NCI-H1417 (cell line): ENCODE measurements around the gene KCNS3.

ENCODE experiments used
- DNase-seq, 3 experiments: peaks; one replicate each; lab custom pipeline; 2025; lab: John Stamatoyannopoulos, UW

Gene KCNS3, protein sequence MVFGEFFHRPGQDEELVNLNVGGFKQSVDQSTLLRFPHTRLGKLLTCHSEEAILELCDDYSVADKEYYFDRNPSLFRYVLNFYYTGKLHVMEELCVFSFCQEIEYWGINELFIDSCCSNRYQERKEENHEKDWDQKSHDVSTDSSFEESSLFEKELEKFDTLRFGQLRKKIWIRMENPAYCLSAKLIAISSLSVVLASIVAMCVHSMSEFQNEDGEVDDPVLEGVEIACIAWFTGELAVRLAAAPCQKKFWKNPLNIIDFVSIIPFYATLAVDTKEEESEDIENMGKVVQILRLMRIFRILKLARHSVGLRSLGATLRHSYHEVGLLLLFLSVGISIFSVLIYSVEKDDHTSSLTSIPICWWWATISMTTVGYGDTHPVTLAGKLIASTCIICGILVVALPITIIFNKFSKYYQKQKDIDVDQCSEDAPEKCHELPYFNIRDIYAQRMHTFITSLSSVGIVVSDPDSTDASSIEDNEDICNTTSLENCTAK

DNA sequence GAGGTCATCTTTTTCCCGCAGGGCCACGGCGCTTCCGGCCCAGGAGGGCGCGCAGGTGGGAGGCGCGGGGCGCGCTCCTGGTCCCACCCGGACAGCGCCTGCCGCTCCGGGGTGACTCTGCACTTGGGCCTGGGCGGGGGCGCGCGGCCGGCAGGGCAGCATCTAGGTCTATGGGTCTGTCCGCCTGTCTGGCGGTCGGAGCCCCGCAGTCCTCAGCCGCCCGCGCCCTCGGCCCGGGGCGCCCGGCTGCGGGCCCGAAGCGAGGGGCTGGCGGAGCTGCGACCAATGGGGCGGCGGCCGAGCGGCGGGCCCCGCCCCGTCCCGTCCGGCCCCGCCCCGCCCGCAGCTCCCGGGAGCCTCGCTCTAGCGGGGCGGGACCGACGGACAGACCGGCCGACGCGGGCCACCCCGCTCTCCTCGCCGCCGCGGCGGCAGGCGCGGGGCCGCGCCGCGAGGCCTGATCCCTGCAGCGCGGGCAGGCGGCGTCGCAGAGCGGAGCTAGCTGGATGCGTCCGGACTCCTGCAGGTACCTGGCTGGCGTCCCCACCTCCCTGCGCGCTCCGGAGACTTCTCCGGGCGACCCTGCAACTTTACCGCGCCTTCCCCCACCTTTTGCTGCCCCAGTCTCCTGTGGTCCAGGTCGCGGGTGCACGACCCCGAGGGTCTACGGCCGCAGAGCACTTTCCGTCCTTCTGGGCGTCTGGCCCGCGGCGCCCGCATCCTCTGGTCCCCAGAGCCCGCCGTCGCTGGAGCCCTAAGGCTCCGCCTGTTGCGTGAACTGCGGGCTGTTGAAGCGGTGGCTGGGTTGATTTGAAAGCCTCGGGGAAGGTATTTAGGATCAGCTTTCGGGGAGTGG lies at the start of gene KCNS3:
KCNS3 (plus strand) TSS at position 387 of the 856 bp plus-strand sequence. CDS start 52,342 bp downstream, outside the sequence.
- peak; percentile 26 to 57 (median 53) for DNase-seq

DNA sequence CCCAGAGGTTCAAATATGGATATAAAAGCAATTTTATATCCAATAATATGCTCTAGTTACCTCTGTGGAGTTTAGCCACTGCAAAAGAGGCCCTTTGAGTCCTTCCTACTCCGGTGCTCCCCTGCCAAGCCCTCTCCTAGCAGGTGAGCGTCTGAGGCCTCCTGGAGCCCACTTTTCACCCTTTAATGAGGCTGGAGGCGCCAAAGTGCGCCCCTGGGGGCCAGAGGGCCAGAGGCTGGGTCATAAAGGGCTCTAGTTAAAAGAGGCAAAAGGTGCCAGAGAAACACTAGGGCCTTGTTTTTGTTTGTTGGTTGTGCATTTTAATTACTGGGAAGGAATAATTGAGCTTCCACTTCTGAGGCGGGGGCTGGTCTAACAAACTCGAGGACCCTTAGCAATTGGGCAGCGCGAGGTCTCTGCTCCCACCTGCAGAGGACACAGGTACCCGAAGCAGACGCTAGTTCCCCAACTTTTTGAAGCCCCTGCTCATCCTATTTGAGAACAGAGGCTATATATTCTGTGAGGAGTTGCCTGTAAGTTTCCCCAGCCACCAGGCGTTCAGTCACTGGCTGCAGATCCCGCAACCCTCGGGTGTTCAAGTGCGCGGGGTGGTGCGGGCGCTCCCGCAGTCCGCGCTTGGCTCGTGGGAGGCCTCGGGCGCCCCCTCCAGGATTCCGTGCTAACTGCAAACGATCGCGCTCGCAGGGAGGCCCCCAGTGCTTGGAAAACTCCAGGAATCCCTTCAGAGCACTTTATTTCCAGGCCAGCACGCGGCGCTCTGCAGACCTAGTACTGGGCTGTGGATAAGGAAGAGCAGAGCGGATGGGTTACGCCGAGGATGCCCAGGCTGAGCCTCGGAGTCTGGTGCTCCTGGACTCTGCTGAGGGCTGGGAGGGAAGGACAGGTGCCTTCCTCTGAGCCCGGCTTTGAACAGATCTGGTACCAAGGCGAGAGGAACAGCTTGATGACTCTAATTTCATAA lies 48.1 kb upstream of the KCNS3 start:
- DNase-seq: peak in 1 of 3 experiments; percentile 34

DNA sequence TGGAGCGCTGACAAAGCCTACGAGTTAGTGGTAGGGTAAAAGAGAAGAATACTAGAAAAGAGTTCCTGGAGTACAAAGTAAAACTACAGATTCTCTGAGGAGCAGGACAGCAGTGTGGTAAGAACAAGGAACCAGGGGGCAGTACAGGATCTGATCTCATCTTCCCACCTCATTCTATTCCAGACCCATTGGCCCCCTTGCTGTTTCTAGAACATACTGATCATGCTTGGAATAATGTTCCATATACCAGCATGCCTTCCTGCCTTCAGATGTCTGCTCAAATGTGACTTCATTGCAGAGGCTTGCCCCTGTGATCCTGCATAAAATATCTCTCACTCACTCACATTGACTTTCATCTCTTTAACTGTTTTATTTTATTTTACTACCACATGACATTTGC lies 43.0 kb upstream of the KCNS3 start:
- no peak for DNase-seq

DNA sequence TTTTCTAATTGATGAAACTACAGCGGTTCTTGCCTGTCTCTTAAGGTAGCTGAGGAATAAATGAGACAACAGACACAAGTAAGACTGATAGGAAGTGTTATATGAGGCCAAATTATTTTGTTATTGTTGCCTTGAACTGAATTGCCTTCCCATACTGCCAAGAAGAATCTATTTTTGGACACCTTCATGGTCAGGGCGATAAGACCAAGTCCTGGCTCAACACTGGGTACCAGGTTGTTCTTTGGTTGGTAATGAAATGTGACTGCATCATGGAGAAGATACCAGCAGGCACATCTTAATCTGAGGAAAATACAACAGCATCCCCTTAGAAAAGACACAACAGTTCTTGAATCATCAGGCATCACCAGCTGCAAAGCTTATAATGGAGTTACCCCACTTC lies 38.5 kb upstream of the KCNS3 start:
- no peak for DNase-seq

DNA sequence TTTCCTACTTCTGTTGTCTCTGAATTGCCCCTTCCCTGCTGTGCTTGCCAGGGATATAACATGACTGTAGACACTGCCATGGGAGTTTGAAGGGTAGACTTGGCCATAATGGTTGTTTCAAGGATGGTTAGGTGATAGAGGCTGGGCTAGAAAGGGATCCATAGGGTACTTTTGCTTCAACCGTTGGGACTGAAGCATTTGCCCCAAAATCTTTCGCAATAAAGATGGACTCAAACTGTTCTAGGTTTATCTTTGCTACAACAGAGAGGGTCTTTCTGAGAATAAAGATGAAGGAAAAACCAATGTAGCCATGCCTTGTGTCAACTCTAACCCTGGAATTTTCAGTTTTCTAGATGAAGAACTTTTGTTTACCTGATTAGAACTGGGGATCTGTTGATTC lies 35.0 kb upstream of the KCNS3 start:
- no peak for DNase-seq

DNA sequence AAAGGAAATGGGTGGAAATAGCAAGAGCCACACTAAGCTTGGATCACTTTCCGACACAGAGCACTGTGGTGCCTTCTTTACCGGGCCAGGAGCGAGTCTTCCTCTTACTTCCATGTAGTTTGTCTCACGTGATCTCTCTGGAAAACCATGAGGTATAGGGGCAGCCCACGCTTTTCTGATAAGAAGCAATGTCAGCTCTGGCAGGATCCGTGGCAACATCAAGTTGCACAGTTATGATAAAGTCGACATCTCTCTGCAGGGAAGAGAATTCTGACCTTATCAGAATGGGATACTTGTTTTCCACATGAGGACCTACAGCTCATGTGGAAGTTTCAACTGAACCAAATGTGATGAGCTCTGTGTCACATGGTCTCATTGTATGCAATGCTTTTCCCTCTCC lies 32.7 kb upstream of the KCNS3 start:
- no peak for DNase-seq

DNA sequence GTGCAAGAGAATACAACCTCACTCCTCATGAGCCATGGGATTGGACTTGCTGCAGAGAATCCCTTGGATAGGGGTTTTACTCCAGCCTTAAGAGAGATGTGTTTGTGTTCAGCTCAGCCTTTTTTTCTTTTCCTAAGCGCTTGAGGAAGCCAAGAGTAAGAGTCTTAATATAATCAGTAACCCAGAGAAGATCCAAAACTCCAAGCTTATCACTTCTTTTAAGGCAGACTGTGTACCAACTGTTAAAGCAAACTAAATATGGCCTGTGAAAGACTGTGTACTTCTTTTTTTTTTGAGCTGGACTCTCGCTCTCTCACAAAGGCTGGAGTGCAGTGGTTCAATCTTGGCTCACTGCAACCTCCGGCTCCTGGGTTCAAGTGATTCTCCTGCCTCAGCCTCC lies 31.8 kb upstream of the KCNS3 start:
- no peak for DNase-seq

DNA sequence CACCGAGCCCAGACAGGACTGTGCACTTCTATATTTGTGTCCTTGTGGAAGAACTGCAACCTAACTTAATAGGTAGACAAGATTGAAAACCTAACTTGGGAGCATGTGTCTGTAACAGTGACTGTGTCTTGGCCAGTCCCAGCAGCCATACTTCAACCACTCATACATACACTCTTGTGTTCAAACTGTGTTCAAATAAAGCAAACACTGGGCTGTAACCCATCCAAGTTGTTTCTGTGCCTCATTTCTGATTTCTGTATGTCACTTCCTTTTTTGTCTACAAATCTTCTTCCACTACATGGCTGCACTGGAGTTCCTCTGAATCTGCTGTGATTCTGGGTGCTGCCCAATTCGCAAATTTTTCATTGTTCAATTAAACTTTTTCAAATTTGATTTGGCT lies 31.2 kb upstream of the KCNS3 start:
- DNase-seq: no peak

DNA sequence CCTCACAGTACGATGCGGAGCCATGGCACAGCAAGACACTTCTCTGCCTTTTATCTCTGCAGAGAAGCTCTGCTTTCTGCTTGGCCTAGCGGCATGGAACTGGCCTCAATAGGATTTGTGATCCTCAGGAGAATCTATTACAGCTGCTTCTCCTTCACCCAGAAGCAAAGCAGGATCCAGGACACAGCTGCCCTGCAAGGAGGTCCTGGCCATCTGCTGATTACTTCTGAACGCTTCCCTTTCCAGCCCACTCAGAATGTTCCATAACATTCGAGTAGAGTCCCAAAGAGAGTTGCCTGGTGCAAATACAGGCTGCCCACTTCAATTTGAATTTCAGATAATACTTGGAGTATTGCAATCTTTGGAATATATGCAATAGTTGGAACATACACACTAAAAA lies 29.2 kb upstream of the KCNS3 start:
- no peak for DNase-seq

DNA sequence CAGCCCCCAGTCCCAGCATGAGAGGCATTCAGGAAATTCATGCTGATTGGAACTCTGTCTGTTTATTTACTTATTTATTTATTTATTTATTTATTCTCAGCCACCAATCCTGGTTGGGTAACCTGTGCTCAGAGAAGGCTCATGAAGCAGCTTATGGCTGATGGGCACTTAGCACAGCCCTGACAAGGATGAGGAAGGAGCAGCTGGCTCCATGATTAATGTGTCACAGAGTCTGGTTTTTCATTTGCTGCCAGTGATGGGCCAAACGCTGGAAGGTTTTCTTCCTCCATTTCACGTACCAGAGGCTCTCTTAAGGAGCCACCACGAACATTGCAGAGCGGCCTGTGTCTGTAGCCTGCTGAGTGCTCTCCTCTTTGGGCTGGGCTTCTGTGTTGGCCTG lies 28.3 kb upstream of the KCNS3 start:
- DNase-seq: no peak

DNA sequence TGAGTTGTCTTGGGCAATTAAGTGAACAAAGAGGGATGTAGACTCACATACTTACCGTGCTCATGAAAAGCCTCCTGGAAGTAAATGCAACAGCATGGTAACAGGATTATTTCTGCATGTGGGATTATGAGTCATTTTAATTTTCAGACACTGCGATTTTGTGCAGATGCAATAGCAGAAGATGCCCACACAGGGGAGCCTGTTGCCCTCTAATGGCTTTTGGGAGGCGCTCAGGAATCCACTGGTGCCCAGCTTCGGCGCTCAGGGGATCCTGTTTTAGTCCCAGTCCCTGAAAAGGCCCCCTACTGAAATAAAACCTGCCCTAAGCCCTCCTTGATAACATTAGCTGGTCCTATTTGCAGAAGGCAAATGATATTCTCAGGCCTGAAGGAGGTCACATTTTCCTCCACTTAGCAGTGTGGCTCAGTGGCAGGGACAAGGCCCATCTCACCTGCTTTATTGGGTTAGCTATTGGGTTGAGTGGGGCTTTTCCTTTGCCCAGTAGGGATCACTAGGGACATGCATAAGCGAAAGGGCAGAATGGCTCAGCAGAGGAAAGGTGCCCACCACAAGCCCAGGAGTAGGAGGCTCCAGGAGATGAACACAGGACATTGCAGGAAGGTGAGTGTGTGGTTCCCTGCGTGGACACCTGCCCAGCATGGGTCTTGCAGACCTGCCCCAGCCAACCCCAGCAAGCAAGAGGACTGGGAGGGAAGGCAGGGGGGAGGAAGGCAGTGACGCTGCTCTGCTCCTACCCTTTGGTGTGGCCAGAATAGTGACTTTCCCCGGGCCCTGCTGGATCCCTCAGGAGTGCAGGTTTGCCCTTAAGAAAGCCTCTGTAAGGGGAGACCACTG lies 26.5 kb upstream of the KCNS3 start:
- DNase-seq: peak; percentile 27 to 68 (median 63)

DNA sequence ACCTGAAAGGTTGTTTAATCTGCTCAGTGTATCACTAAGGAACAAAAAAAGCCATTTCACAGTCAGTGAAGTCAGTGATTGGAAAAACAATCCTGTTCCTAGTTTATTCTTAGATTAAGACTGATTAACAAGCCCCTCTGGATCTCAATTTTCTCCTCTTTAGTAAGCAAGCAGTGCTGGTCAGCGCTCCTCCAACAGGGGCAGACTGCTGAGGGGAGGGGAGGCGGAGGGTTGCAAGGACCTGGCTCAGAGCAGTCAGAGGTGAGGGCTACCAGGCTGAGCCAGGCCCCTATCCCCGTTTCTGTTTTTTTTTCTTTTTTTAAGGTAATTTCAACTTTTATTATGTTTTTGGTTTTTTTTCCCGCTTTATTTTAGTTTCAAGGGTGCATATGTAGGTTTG lies 24.7 kb upstream of the KCNS3 start:
- DNase-seq: no peak

DNA sequence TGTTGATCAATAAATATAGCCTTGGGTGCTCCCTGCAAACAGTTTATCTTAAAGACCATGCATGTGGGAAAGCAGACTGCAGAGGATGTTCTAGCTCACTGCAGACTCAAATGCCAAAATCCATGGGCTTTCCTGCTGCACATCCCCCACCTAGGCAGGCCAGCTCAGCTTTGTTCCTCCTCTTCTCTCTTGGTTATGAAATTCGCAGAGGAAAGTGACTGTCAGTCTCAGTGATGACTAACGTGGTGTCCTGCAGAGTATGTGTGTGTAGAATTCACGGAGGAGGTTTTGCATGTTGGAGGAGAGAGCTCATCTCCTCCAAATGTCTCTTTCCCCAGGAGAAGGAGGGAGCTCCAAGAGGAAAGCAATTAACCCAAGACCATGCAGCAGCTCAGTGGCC lies 21.4 kb upstream of the KCNS3 start:
- peak in 1 of 3 experiments; percentile 41 for DNase-seq

DNA sequence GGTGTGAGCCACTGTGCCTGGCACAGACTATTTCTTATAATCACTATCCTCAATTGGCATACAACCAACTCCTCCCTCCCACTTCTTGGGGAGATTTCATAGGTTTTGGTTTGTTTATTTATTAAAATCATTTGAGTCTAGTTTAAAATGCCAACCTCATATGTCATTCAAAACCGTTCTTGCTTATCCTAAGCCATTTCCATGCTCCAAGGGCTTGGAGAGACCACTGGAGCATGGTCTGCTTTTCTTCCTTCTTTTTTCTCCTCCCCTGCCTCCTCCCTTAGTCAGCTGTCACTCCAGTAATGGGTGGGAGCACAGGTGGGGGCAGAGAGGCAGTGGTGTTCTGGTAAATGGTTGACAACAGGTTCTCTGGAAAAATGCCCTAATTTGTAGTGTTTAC lies 20.4 kb upstream of the KCNS3 start:
- DNase-seq: no peak

DNA sequence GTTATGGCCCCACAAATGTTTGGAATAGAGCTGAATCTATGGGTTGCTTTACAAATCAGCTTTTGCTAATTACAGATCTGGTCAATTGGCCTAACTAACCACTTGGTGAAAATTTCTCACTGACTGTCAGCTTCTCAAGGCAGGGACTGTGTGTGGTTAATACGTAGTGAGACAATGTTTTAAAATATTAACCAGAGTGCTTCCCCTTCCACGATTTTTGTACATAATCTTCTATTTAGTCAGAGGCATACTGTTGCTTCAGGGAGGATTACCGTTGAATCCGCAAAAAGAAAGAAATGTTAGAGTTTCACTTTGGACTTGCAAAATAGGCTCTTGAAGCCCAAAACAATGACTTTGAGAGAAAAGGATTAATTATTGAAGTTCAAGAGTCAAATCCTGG lies 14.9 kb upstream of the KCNS3 start:
- no peak for DNase-seq

DNA sequence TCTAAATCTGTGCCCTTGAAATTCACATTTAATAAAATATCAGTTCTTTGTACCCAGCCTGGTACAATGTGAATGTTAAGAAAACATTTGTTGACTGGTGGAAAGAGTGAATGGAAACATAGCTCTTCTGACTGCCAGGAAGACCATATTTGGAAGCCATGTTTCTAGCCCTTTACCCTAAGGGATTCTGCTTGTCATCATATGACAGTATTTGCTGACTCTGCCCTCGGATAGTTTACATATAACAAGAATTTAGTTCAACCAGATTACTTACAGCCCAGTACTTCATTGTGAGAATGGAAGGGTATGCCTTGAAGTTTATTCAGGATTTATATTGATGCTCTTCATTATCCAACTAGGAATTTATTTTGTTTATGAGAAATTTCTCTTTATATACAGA lies 13.8 kb upstream of the KCNS3 start:
- DNase-seq: no peak

DNA sequence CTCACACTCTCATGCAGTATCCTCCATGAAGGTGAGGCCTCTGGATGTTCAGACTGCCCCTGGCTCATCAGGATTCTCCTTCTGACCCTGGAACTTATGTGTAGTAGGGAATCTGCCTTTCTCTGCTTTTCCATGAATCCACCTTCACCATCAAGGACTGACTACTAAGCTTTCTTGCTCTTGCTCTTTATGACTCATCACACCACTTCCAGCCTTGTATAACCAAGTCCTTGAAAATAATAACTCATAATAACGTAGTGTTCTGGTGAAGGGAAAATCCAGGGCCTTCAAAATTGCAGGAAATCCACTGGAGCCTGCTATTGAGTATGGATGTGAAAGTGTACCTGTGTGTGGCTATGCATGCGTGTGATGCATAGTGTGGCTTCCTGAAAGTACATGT lies 11.3 kb upstream of the KCNS3 start:
- no peak for DNase-seq

DNA sequence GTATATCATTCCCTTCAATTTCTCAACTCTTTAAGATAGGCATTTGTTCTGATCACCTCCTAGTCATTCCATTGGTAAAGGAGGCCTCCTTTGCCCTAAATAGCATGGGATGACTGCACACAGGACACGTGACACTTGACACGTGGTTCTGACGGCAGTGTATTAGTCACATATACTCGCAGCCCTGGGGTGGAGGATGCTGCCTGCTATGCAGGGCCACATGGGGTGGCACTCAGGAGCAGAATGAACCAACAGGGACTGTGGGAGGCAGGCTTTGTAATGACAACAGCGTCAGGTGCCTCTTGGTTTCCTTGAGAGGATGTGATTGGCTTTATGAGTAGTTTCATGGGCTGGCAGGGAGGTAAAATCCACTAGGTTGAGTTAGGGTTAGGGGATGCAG lies 9.3 kb upstream of the KCNS3 start:
- no peak for DNase-seq

DNA sequence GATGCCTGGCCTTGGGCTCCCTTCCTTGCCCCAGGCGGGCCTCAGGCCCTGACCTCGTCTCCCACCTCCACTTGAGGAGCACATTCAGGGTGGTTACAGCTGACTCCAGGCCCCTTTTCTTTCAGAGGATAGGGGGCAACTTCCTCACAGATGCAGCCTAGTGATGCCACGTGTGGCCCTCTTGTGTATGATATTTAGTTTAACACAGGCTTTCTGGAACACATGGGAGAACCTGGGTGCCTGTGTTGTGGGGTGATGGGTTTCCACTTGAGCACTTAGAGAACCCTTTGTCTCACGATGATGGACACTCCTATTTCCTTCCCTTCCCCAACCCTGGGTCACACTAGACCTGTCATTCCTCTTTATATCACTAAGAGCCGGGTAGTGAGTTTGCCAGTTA lies 6.8 kb upstream of the KCNS3 start:
- no peak for DNase-seq

DNA sequence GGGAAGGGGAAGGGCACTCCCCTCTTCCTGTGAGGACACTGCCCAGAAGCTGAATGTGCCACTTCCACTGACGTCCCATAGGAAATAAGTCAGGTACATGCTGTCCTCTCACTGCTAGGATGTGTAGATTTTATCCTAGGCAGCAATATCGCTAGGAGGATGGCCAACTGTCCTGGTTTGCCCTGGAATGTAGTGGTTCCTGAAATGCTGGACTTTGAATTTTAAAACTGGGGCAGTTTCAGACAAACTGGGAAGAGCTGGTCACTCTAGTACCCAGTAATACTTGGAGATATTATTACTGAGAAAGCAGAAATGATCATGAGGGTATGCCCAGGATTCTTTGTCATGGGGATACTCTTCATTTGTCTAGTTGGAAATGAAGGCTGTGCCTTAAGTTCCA lies 5.4 kb upstream of the KCNS3 start:
- no peak for DNase-seq

DNA sequence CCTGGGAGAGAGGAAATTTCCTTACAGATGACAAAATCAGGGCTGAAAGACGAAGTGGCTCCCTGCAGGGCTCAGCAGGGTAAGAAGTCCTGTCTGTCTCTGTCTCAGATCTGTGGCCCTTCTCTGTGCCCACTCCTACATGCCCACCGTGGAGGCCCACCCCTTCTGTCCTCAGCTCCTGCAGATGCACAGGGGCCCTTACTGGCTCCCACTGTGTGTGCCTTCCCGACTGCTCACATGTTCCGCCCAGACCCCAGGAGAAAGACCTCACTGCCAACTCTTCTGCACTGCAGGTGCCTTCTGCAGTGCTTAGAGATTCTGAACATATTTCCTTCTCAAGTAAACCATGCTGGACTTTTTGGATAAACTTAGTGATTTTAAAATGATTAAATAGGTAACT lies 1.9 kb upstream of the KCNS3 start:
- no peak for DNase-seq
